A549 (cell line): ENCODE measurements around the gene TAOK3. TPM values are rescaled to one million over a fixed set of nuclear protein-coding genes. Genes with fewer than 3 reads are reported as not detected.

Source experiments
- ATAC-seq, 2 experiments: fragments of 200-7000 bp in 1 of 2; fragments of >200 bp in 1 of 2; cut with Nextera tagmentation in 1 of 2; cut with Tn5 transposase in 1 of 2; 3 replicates each; pipeline versions ENCODE4 v1.8.0 to v1.9.1; 2018 to 2020; ENCODE audit warnings: mild to moderate bottlenecking in 1 of 2, moderate library complexity in 1 of 2
- CTCF ChIA-PET: fragments of 300-600 bp; sonication (Branson Sonifier 250); formaldehyde crosslinking; extraction: SDS; loops from one replicate; lab custom pipeline; 2021; ENCODE audit warnings: antibody characterized with exemption, inconsistent platforms; lab: Yijun Ruan, JAX
- POLR2A ChIA-PET: fragments of 350-600 bp; formaldehyde crosslinking; extraction: SDS; loops from one replicate; lab custom pipeline; 2021; ENCODE audit warnings: antibody characterized with exemption, inconsistent platforms; lab: Yijun Ruan, JAX
- DNase-seq, 2 experiments: peaks; one replicate each; pipeline versions ENCODE4 v3.0.0 to v3.0.0-alpha.2; 2011 to 2016; ENCODE audit warnings: low read depth in 1 of 2, low spot score in 1 of 2
- FAIRE-seq: peaks from 2 replicates; lab custom pipeline; 2011; peaks lifted over from hg19 to GRCh38; lab: Jason Lieb, UNC
- H3K27ac ChIP-seq, 2 experiments: fragments of >200 bp; sonication (Bioruptor Twin); formaldehyde crosslinking; 3 replicates each; pipeline ENCODE4 v1.5.1; 2016 to 2017
- H3K4me1 ChIP-seq: fragments of >200 bp; sonication (Bioruptor Twin); formaldehyde crosslinking; 3 replicates; pipeline ENCODE4 v1.6.1; 2016
- H3K4me2 ChIP-seq: fragments of >200 bp; sonication (Bioruptor Twin); formaldehyde crosslinking; 3 replicates; pipeline ENCODE4 v1.6.1; 2016
- H3K4me3 ChIP-seq: fragments of >200 bp; sonication (Bioruptor Twin); formaldehyde crosslinking; 3 replicates; pipeline ENCODE4 v1.5.1; 2016
- H3K9me3 ChIP-seq: fragments of >200 bp; sonication (Bioruptor Twin); formaldehyde crosslinking; 3 replicates; pipeline ENCODE4 v1.6.1; 2016
- CHD4 ChIP-seq: fragments of 200-600 bp; sonication (generic); IDR thresholded peaks from 2 replicates; pipeline ENCODE4 v1.6.1; 2016; ENCODE audit warnings: antibody characterized with exemption, mild to moderate bottlenecking, borderline replicate concordance
- CTCF ChIP-seq: fragments of >200 bp; sonication (Bioruptor Twin); formaldehyde crosslinking; IDR thresholded peaks from 3 replicates; pipeline ENCODE4 v1.5.1; 2016
- E2F6 ChIP-seq: IDR thresholded peaks from 2 replicates; pipeline ENCODE4 v1.6.1; 2012; ENCODE audit warnings: low read depth, borderline replicate concordance
- EHF ChIP-seq: fragments of 250-450 bp; sonication (Bioruptor Pico); IDR thresholded peaks from 2 replicates; pipeline ENCODE4 v1.5.0; 2020; ENCODE audit warnings: mild to moderate bottlenecking
- ELK1 ChIP-seq: fragments of 150-350 bp; IDR thresholded peaks from 2 replicates; pipeline ENCODE4 v1.6.1; 2014; ENCODE audit warnings: low read depth, mild to moderate bottlenecking, low read length
- EP300 ChIP-seq, 2 experiments: fragments of >200 bp; sonication (Bioruptor Twin); formaldehyde crosslinking; IDR thresholded peaks; 2 replicates in 1 of 2; 3 replicates in 1 of 2; pipeline ENCODE4 v1.6.1; 2016 to 2017
- FOSB ChIP-seq: fragments of 250-450 bp; sonication (Bioruptor Pico); IDR thresholded peaks from 2 replicates; pipeline ENCODE4 v1.5.0; 2020; ENCODE audit warnings: mild to moderate bottlenecking, moderate library complexity
- FOXS1 ChIP-seq: fragments of 250-450 bp; sonication (Bioruptor Pico); IDR thresholded peaks from 2 replicates; pipeline ENCODE4 v1.5.0; 2020; ENCODE audit warnings: mild to moderate bottlenecking, moderate library complexity
- HES2 ChIP-seq: fragments of >200 bp; sonication (Bioruptor Twin); formaldehyde crosslinking; IDR thresholded peaks from 2 replicates; pipeline ENCODE4 v1.6.1; 2016
- HOXB13 ChIP-seq: fragments of 250-450 bp; sonication (Bioruptor Pico); IDR thresholded peaks from 2 replicates; pipeline ENCODE4 v1.5.0; 2020; ENCODE audit warnings: low read depth, mild to moderate bottlenecking, moderate library complexity
- KDM5A ChIP-seq: fragments of 200-600 bp; sonication (generic); IDR thresholded peaks from 2 replicates; pipeline ENCODE4 v1.6.1; 2016; ENCODE audit warnings: antibody characterized with exemption, mild to moderate bottlenecking
- POLR2A ChIP-seq: IDR thresholded peaks from 2 replicates; pipeline ENCODE4 v1.6.1; 2012; ENCODE audit warnings: mild to moderate bottlenecking, low read length
- POLR2AphosphoS2 ChIP-seq: conservative IDR thresholded peaks from 2 replicates; pipeline ENCODE4 v1.6.1; 2012; ENCODE audit warnings: low read length, improper control_type of control experiment, inconsistent platforms
- RAD21 ChIP-seq, 2 experiments: fragments of >200 bp in 1 of 2; sonication (Bioruptor Twin) in 1 of 2; formaldehyde crosslinking in 1 of 2; IDR thresholded peaks in 1 of 2; conservative IDR thresholded peaks in 1 of 2; 2 replicates in 1 of 2; 3 replicates in 1 of 2; pipeline ENCODE4 v1.6.1; 2012 to 2018; ENCODE audit warnings: inconsistent platforms in 1 of 2
- RARB ChIP-seq: fragments of 250-450 bp; sonication (Bioruptor Pico); IDR thresholded peaks from 2 replicates; pipeline ENCODE4 v1.8.0; 2021; ENCODE audit warnings: mild to moderate bottlenecking, moderate library complexity
- REST ChIP-seq: fragments of 200-600 bp; sonication (generic); IDR thresholded peaks from 2 replicates; pipeline ENCODE4 v1.6.1; 2016; ENCODE audit warnings: antibody characterized with exemption, mild to moderate bottlenecking, moderate library complexity
- RFX5 ChIP-seq: fragments of 450-650 bp; IDR thresholded peaks from 2 replicates; pipeline ENCODE4 v1.7.1; 2014; ENCODE audit warnings: antibody characterized with exemption, mild to moderate bottlenecking, moderate library complexity
- SMC3 ChIP-seq: fragments of >200 bp; sonication (Bioruptor Twin); formaldehyde crosslinking; IDR thresholded peaks from 3 replicates; pipeline ENCODE4 v1.6.1; 2018; ENCODE audit warnings: inconsistent platforms
- TP53 ChIP-seq: fragments of 250-450 bp; sonication (Bioruptor Pico); IDR thresholded peaks from 2 replicates; pipeline ENCODE4 v1.5.0; 2021; ENCODE audit warnings: mild to moderate bottlenecking, moderate library complexity
- ZC3H11A ChIP-seq: fragments of 450-650 bp; IDR thresholded peaks from 2 replicates; pipeline ENCODE4 v1.6.1; 2014; ENCODE audit warnings: antibody characterized with exemption, mild to moderate bottlenecking
- ZNF302 ChIP-seq: fragments of 250-450 bp; sonication (Bioruptor Pico); IDR thresholded peaks from 2 replicates; pipeline ENCODE4 v1.9.0; 2021; ENCODE audit warnings: inconsistent platforms, mild to moderate bottlenecking, moderate library complexity
- WGBS: methylation state at CpG from one replicate; pipeline ENCODE4 v1.1.6; 2017; ENCODE audit errors: missing lambda C conversion rate; 5-methylcytosine and 5-hydroxymethylcytosine counted together
- polyA plus RNA-seq, 4 experiments: library from polyadenylated mRNA; depleted of rRNA in 3 of 4; stranded (reverse); fragments of >200 nt; fragmentation: RNase III in 1 of 4; extraction: RNeasy Plus Mini Kit Qiagen cat#74134 plus additional on column Dnase treatment in 1 of 4; gene quantifications; 2 replicates in 3 of 4; 3 replicates in 1 of 4; pipeline ENCODE4 v1.2.3, GENCODE V29; 2011 to 2017

The TAOK3 gene
- polyA plus RNA-seq, 2 of the 4 experiments (the other 2 are of a cell fraction), result 13.1 to 27.6 TPM

- WGBS, result 94% methylated on average over 8 of the region's 8 CpGs
- no peak overlapping the region for H3K4me2 ChIP-seq
- DNase-seq (no peak), FAIRE-seq (no peak), ATAC-seq (no peak)
- no peak overlapping the region for H3K4me3 ChIP-seq
- POLR2A ChIA-PET, result interaction anchor here (0.6 kb wide), 1 partner anchor 731 kb away, joined by 3 read pairs; no protein-coding TSS in a partner anchor
- H3K9me3 ChIP-seq, result no peaks in the 10 kb centered on the region
- H3K27ac ChIP-seq, result no peak overlapping the region
- CTCF ChIA-PET, result interaction anchor here (1.2 to 1.9 kb wide), 4 partner anchors 11 to 237 kb away, joined by 7 to 12 read pairs (median 8); partner anchors contain the start of gene SUDS3
- peaks cover 5% of the 10 kb centered on the region; the same call in 1 of the 3 replicates for H3K4me1 ChIP-seq
- TF ChIP-seq KDM5A (no peak), HES2 (no peak), FOSB (CRISPR knock-in tag) (no peak), EHF (no peak), ZNF302 (CRISPR knock-in tag) (no peak), RAD21 (conservative IDR thresholded peaks at IDR 0.05 in 1 of 2, IDR thresholded peaks at IDR 0.05 in 1 of 2) (no peak), HOXB13 (CRISPR knock-in tag) (no peak), RARB (no peak), ELK1 (no peak), REST (no peak), SMC3 (no peak), ZC3H11A (no peak), POLR2A (no peak), FOXS1 (no peak), CTCF (no peak), CHD4 (no peak)
- TF ChIP-seq, all 56 proteins: peak for 0
Observed at GRCh38 chr12:118140825-118141224, 231.9 kb downstream of the TAOK3 start.

- TF ChIP-seq CTCF (no peak), EP300 (IDR thresholded peaks at IDR 0.05) (no peak), POLR2AphosphoS2 (no peak), TP53 (no peak), RFX5 (no peak), E2F6 (no peak)
- H3K9me3 ChIP-seq, result no peaks in the 10 kb centered on the region
- DNase-seq (no peak), ATAC-seq (no peak), FAIRE-seq (no peak)
- H3K27ac ChIP-seq, result peak overlapping the region; percentile 90 to 96
- WGBS, result 83% methylated on average over 10 of the region's 10 CpGs
- peak overlapping the region; percentile 95 for H3K4me3 ChIP-seq
- H3K4me2 ChIP-seq, result peak overlapping the region; percentile 94
- ChIA-PET POLR2A (no interaction called here), CTCF (interaction anchor here (0.5 to 3.4 kb wide), 3 partner anchors 16 to 239 kb away, joined by 3 to 12 read pairs (median 3); partner anchors contain the start of gene SUDS3)
- peaks cover 13% of the 10 kb centered on the region for H3K4me1 ChIP-seq
Observed at GRCh38 chr12:118137148-118137678, 235.5 kb downstream of the TAOK3 start.
